SK-N-SH (cell line): ENCODE results near the gene ZNF777. TPM values are rescaled to one million over a fixed set of nuclear protein-coding genes. Genes with fewer than 3 reads are reported as not detected.

ENCODE experiments used
- CTCF ChIA-PET: fragments of 300-600, 350-600 bp; formaldehyde crosslinking; extraction: SDS; loops from one replicate; lab custom pipeline; 2021; lab: Yijun Ruan, JAX
- POLR2A ChIA-PET: fragments of 350-600 bp; sonication (Branson Sonifier 250); formaldehyde crosslinking; extraction: SDS; loops from one replicate; lab custom pipeline; 2020; ENCODE audit warnings: antibody characterized with exemption, inconsistent platforms; lab: Yijun Ruan, JAX
- DNase-seq: peaks from one replicate; pipeline ENCODE4 v3.0.0; 2012
- H2AFZ ChIP-seq: fragments of 200-600 bp; sonication (generic); 2 replicates; pipeline ENCODE4 v1.8.1; 2016; ENCODE audit warnings: antibody characterized with exemption, mild to moderate bottlenecking, low read depth
- H3F3A ChIP-seq: fragments of 200-600 bp; sonication (generic); replicated peaks from 2 replicates; pipeline ENCODE3; 2016; ENCODE audit warnings: antibody characterized with exemption, mild to moderate bottlenecking; ENCODE audit not compliant: insufficient read depth
- H3K27ac ChIP-seq, 2 experiments: fragments of 200-500 bp in 1 of 2; fragments of 200-600 bp in 1 of 2; sonication (Bioruptor generic) in 1 of 2; sonication (generic), shearing (Covaris generic) in 1 of 2; 2 replicates each; pipeline versions ENCODE4 v1.5.1 to v1.6.1; 2014 to 2016; ENCODE audit warnings: low read depth in 2 of 2, inconsistent platforms in 1 of 2, low read length in 1 of 2, mild to moderate bottlenecking in 1 of 2, mixed read lengths in 1 of 2
- H3K27me3 ChIP-seq: fragments of 200-600 bp; sonication (generic), shearing (Covaris generic); 2 replicates; pipeline ENCODE4 v1.6.1; 2016; ENCODE audit warnings: mixed run types; ENCODE audit not compliant: insufficient read depth
- H3K36me3 ChIP-seq, 2 experiments: fragments of 200-500 bp in 1 of 2; fragments of 200-600 bp in 1 of 2; sonication (Bioruptor generic) in 1 of 2; sonication (generic) in 1 of 2; replicated peaks in 1 of 2; 2 replicates each; pipeline versions ENCODE3 to v1.5.1; 2014 to 2016; ENCODE audit warnings: low read length in 1 of 2, mild to moderate bottlenecking in 1 of 2; ENCODE audit not compliant: insufficient read depth in 2 of 2, control insufficient read depth in 1 of 2
- H3K4me1 ChIP-seq, 2 experiments: fragments of 200-500 bp in 1 of 2; fragments of 200-600 bp in 1 of 2; sonication (Bioruptor generic) in 1 of 2; sonication (generic), shearing (Covaris generic) in 1 of 2; 2 replicates each; pipeline versions ENCODE4 v1.5.1 to v1.6.1; 2014 to 2016; ENCODE audit warnings: low read depth in 1 of 2, low read length in 1 of 2, mixed run types in 1 of 2; ENCODE audit not compliant: insufficient read depth in 2 of 2, control insufficient read depth in 1 of 2
- H3K4me2 ChIP-seq: fragments of 200-600 bp; sonication (generic), shearing (Covaris generic); 2 replicates; pipeline ENCODE4 v1.6.1; 2017; ENCODE audit warnings: mixed run types
- H3K4me3 ChIP-seq, 2 experiments: fragments of 200-500 bp in 1 of 2; fragments of 200-600 bp in 1 of 2; sonication (Bioruptor generic) in 1 of 2; sonication (generic), shearing (Covaris generic) in 1 of 2; 2 replicates each; pipeline versions ENCODE4 v1.5.1 to v1.8.1; 2014 to 2016; ENCODE audit warnings: low read depth in 2 of 2, inconsistent platforms in 1 of 2, low read length in 1 of 2, mild to moderate bottlenecking in 1 of 2, mixed read lengths in 1 of 2, moderate library complexity in 1 of 2
- H3K79me2 ChIP-seq: fragments of 200-600 bp; sonication (generic); 2 replicates; pipeline ENCODE4 v1.8.1; 2017; ENCODE audit warnings: mild to moderate bottlenecking; ENCODE audit not compliant: insufficient read depth
- H3K9ac ChIP-seq: fragments of 200-600 bp; sonication (generic); 2 replicates; pipeline ENCODE4 v1.6.1; 2017; ENCODE audit warnings: mixed run types
- H3K9me2 ChIP-seq: fragments of 200-600 bp; sonication (generic); 2 replicates; pipeline ENCODE4 v1.6.1; 2017; ENCODE audit warnings: mixed run types
- H3K9me3 ChIP-seq: fragments of 200-600 bp; sonication (generic); 2 replicates; pipeline ENCODE4 v1.6.1; 2017; ENCODE audit warnings: mixed run types, mild to moderate bottlenecking, moderate library complexity
- H4K20me1 ChIP-seq: fragments of 200-600 bp; sonication (generic); 2 replicates; pipeline ENCODE4 v1.6.1; 2017; ENCODE audit warnings: mild to moderate bottlenecking, mixed run types; ENCODE audit not compliant: insufficient read depth
- CHD2 ChIP-seq: fragments of 150-350 bp; IDR thresholded peaks from 2 replicates; pipeline ENCODE4 v1.6.1; 2018; ENCODE audit warnings: low read length; ENCODE audit not compliant: partially characterized antibody
- ELF1 ChIP-seq: IDR thresholded peaks from 2 replicates; pipeline ENCODE4 v1.4.0; 2012
- EP300 ChIP-seq, 2 experiments: IDR thresholded peaks; 2 replicates each; pipeline versions ENCODE4 v1.4.0 to v1.6.1; 2012; ENCODE audit warnings: borderline replicate concordance in 1 of 2, low read depth in 1 of 2, low read length in 1 of 2
- FOXM1 ChIP-seq: IDR thresholded peaks from 2 replicates; pipeline ENCODE4 v1.4.0; 2012; ENCODE audit warnings: low read depth, mild to moderate bottlenecking
- GATA2 ChIP-seq: sonication (generic); formaldehyde crosslinking; IDR thresholded peaks from 2 replicates; pipeline ENCODE4 v1.5.0; 2020; ENCODE audit warnings: mild to moderate bottlenecking, missing genetic modification reagents
- MEF2A ChIP-seq: IDR thresholded peaks from 2 replicates; pipeline ENCODE4 v1.4.0; 2012; ENCODE audit warnings: low read depth, borderline replicate concordance
- MXI1 ChIP-seq: IDR thresholded peaks from 2 replicates; pipeline ENCODE4 v1.6.1; 2012; ENCODE audit warnings: mild to moderate bottlenecking, low read depth, low read length, improper control_type of control experiment
- NRF1 ChIP-seq: IDR thresholded peaks from 2 replicates; pipeline ENCODE4 v1.6.1; 2012; ENCODE audit warnings: low read depth, mild to moderate bottlenecking, low read length
- PBX3 ChIP-seq: IDR thresholded peaks from 2 replicates; pipeline ENCODE4; 2012
- RCOR1 ChIP-seq: fragments of 150-350 bp; IDR thresholded peaks from 2 replicates; pipeline ENCODE4 v1.6.1; 2017; ENCODE audit warnings: antibody characterized with exemption, low read length
- REST ChIP-seq: IDR thresholded peaks from 2 replicates; pipeline ENCODE4 v1.6.1; 2012; ENCODE audit warnings: mild to moderate bottlenecking, low read depth, low read length, moderate library complexity
- RFX5 ChIP-seq: IDR thresholded peaks from 2 replicates; pipeline ENCODE4 v1.6.1; 2012; ENCODE audit warnings: mild to moderate bottlenecking, improper control_type of control experiment, low read length
- RXRA ChIP-seq: IDR thresholded peaks from 2 replicates; pipeline ENCODE4 v1.4.0; 2012; ENCODE audit warnings: low read depth, mild to moderate bottlenecking, borderline replicate concordance
- SIN3A ChIP-seq: IDR thresholded peaks from 2 replicates; pipeline ENCODE4 v1.6.1; 2012; ENCODE audit warnings: low read depth, mild to moderate bottlenecking, low read length, moderate library complexity, borderline replicate concordance
- TCF12 ChIP-seq: IDR thresholded peaks from 2 replicates; pipeline ENCODE4 v1.4.0; 2012
- WGBS: methylation state at CpG from one replicate; pipeline ENCODE4 v1.1.6; 2017; ENCODE audit warnings: low lambda C conversion rate; 5-methylcytosine and 5-hydroxymethylcytosine counted together
- polyA plus RNA-seq, 3 experiments: library from polyadenylated mRNA; depleted of rRNA; stranded (reverse); fragments of >200 nt; gene quantifications; 2 replicates each; pipeline ENCODE4 v1.2.3, GENCODE V29; 2012
- TF ChIP-seq, protein P1 (sequence below): IDR thresholded peaks from 2 replicates; pipeline ENCODE4 v1.4.0; 2012; ENCODE audit warnings: low read depth
- TF ChIP-seq, protein P2 (sequence below): fragments of 150-350 bp; IDR thresholded peaks from 2 replicates; pipeline ENCODE4 v1.6.1; 2017; ENCODE audit warnings: antibody characterized with exemption, low read length, low read depth, borderline replicate concordance
- TF ChIP-seq, protein P3 (sequence below): fragments of 150-350 bp; IDR thresholded peaks from 2 replicates; pipeline ENCODE4 v1.6.1; 2016; ENCODE audit warnings: mild to moderate bottlenecking, low read depth, low read length

Gene ZNF777
- polyA plus RNA-seq, 1 of the 3 experiments (the other 2 are of a cell fraction) = 6.2 TPM

DNA sequence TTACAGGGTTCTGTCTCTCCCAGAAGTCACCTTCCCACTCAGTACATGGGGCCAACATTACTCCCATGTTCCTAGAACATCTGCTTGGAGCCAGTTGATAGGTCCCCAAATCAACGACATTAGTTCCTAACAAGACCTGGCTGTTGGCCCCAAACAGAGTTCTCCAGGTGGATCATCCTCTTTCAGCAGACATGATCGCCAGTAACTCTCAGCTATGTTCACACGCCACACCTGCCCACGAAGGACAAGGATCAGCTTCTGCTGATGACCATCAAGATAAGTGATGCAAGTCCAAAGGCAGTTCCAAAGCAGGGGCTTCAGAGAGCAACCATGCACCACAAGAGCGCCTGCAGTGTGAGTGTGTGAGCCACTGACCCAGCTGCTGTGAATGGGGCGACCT lies 11.0 kb downstream of the ZNF777 start:
- no peak overlapping the region for H3K4me3 ChIP-seq
- H4K20me1 ChIP-seq = no peaks in the 10 kb centered on the region
- ChIA-PET CTCF (no interaction called here), POLR2A (no interaction called here)
- H3K4me2 ChIP-seq = no peak overlapping the region
- TF ChIP-seq CHD2 (no peak), PBX3 (no peak), REST (no peak), TCF12 (no peak), MEF2A (no peak), SIN3A (no peak), FOXM1 (no peak), ELF1 (no peak), GATA2 (CRISPR knock-in tag) (no peak), EP300 (IDR thresholded peaks at IDR 0.05; ENCODE audit: borderline replicate concordance in 1 of 2, low read depth in 1 of 2, low read length in 1 of 2) (no peak), MXI1 (no peak)
- TF ChIP-seq, protein P1, sequence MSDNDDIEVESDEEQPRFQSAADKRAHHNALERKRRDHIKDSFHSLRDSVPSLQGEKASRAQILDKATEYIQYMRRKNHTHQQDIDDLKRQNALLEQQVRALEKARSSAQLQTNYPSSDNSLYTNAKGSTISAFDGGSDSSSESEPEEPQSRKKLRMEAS = no peak
- TF ChIP-seq, protein P2, sequence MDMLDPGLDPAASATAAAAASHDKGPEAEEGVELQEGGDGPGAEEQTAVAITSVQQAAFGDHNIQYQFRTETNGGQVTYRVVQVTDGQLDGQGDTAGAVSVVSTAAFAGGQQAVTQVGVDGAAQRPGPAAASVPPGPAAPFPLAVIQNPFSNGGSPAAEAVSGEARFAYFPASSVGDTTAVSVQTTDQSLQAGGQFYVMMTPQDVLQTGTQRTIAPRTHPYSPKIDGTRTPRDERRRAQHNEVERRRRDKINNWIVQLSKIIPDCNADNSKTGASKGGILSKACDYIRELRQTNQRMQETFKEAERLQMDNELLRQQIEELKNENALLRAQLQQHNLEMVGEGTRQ = no peak
- DNase-seq = no peak
- no peak overlapping the region for H2AFZ ChIP-seq
- H3K9me2 ChIP-seq = no peaks in the 10 kb centered on the region
- H3F3A ChIP-seq = peaks cover 4% of the 10 kb centered on the region
- no peaks in the 10 kb centered on the region for H3K9me3 ChIP-seq
- H3K79me2 ChIP-seq = no peaks in the 10 kb centered on the region
- no peaks in the 10 kb centered on the region for H3K4me1 ChIP-seq
- H3K9ac ChIP-seq = no peak overlapping the region
- H3K27me3 ChIP-seq = no peaks in the 10 kb centered on the region
- H3K27ac ChIP-seq = no peak overlapping the region
- WGBS = 100% methylated on average over 6 of the region's 6 CpGs
- peaks cover 58 to 73% of the 10 kb centered on the region in 2 experiments for H3K36me3 ChIP-seq

- no peak overlapping the region for H3K27ac ChIP-seq
- H3K9ac ChIP-seq = no peak overlapping the region
- no peak overlapping the region for H3K4me3 ChIP-seq
- POLR2A ChIA-PET = no interaction called here
- CTCF ChIA-PET = no interaction called here
- H3K36me3 ChIP-seq = peaks cover 63 to 73% of the 10 kb centered on the region in 2 experiments
- no peaks in the 10 kb centered on the region; the same call in 1 of the 2 replicates for H3K79me2 ChIP-seq
- H4K20me1 ChIP-seq = no peaks in the 10 kb centered on the region
- no peak overlapping the region for H2AFZ ChIP-seq
- H3K9me2 ChIP-seq = no peaks in the 10 kb centered on the region
- H3F3A ChIP-seq = peaks cover 6% of the 10 kb centered on the region
- H3K4me2 ChIP-seq = no peak overlapping the region
- H3K9me3 ChIP-seq = no peaks in the 10 kb centered on the region
- no peak for DNase-seq
- WGBS = 95% methylated on average over 8 of the region's 8 CpGs
- H3K27me3 ChIP-seq = no peaks in the 10 kb centered on the region
- no peaks in the 10 kb centered on the region for H3K4me1 ChIP-seq
- TF ChIP-seq, protein P3, sequence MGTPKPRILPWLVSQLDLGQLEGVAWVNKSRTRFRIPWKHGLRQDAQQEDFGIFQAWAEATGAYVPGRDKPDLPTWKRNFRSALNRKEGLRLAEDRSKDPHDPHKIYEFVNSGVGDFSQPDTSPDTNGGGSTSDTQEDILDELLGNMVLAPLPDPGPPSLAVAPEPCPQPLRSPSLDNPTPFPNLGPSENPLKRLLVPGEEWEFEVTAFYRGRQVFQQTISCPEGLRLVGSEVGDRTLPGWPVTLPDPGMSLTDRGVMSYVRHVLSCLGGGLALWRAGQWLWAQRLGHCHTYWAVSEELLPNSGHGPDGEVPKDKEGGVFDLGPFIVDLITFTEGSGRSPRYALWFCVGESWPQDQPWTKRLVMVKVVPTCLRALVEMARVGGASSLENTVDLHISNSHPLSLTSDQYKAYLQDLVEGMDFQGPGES = no peak
- TF ChIP-seq REST (no peak), RFX5 (no peak), RCOR1 (no peak), RXRA (no peak), ELF1 (no peak), NRF1 (no peak)
These were observed 11.9 kb downstream of the ZNF777 start for GRCh38 chr7:149448961-149449360.
